HG03066 (cell line): Measurements from ENCODE around the gene FOXJ1.

ENCODE experiments used
- ATAC-seq: cut with Tn5 transposase; IDR thresholded peaks from one replicate; pipeline ENCODE4 v1.9.1; 2021; ENCODE audit warnings: low read depth; ENCODE audit not compliant: unreplicated experiment

The FOXJ1 gene

DNA sequence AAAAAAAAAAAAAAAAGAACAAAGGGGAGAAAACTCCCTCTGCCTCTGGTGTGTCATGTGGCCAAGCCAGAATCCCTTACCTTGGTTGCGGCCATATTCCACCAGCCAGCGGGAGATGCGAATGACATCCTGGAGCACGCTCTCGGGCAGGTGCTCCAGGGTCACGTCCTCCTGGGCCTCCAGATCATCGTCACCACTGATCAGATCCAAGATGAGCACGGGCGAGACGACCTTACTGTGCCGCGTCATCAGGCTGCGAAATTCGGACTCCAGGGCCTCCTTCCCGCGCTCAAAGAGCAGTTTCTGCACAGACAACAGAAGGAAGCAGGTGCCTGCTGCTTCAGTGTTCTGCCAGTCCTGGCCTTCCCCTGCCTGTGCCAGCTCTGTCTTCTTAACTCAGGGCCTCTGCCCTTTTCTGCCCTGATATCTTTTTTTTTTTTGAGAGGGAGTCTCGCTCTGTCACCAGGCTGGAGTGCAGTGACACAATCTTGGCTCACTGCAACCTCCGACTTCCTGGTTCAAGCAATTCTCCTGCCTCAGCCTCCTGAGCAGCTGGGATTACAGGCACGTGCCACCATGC is 43.2 kb downstream of the FOXJ1 start:
- no peak for ATAC-seq

- ATAC-seq = no peak
Measured at GRCh38 chr17:76095943-76096342, 45.1 kb downstream of the FOXJ1 start.

DNA sequence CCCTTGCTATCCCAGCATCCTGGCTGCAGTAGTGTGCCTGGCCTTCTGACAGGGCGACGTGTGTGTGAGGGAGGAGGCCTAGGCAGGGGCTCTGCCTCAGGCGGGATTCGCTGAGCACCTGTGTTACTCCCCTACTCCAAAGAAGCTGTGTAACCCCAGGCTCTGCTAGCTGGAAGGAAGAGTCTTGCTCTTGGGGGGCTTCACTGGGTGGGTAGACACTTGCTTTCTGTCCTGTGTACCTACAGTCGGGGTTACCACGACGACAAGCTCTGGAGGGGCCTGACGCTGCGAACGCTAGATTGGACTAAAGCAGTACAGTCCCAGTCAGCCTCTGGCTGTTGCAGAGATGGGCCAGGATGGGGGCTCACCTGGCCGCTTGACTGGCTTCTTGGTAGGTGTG is 47.0 kb downstream of the FOXJ1 start:
- ATAC-seq = no peak

DNA sequence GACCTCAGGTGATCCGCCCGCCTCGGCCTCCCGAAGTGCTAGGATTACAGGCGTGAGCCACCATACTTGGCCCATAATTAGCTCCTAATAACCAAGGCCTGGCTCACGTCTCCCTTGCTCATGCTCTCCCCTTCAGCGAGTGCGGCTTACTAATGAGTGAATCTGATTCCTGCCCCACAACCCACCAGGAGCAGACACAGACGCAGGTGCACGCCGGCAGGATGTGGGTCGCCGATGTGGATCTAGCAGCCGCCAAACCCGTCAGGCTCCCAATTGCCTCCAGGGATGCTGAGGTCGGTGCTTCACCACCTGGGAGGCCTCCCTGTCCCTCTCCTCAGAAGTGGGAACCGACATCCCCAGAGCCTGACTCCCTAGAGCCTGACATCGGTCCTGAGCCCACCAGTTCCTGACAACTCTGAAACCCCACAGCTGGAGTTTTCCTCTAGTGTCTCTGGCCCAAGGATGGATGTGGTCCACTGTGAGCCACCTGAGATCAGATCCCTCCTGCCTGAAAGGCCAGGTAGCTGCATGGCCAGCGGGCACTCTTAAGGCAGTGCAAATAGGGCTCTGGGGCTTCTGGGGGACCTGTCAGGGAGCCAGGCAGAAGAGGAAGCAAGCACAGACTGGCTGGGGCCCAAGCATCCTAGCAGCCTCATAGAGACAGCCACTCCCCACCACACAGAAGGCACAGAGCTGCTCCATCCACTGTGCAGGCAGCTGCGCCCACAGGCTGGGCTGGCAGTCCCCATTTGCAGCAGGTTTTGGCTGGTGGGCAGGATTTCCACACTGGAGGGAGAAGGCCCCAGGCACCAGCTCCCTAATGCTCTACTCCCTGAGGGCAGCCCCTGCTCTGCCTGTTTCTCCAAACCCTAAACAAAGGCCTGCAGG is 48.3 kb downstream of the FOXJ1 start:
- ATAC-seq = no peak

GRCh38 chr17:76091526-76092286 is 49.3 kb downstream of the FOXJ1 start:
- no peak for ATAC-seq

DNA sequence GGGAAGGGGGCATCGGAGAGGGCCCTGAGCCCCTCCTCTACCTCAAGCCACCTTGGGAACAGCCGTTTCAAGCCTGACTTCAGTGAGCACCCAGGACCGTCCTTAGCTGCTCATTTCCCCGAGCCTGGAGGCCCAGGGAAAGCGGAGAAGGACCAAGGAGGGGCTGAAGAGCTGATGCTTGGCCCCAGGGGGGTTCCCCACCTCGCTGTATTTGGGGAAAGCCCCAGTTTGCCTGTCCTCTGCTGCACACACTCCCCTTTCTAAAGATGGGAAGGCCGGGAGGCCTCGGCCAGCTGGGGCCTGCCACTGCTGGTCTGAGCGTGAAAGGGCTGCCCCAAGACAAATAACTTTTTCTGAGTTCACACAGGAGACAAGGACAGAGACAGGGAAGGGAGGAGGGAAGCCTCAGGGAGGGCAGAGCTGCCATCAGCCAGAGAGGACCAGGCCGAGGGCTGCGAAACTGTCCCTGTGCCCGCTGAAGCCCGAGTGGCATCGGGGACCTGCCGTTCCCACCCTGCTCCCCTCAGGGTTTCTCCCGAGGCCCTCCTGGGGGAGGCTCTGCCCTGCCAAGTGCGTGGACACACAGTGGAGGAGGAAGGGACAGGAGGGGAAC is 50.4 kb downstream of the FOXJ1 start:
- ATAC-seq = no peak

DNA sequence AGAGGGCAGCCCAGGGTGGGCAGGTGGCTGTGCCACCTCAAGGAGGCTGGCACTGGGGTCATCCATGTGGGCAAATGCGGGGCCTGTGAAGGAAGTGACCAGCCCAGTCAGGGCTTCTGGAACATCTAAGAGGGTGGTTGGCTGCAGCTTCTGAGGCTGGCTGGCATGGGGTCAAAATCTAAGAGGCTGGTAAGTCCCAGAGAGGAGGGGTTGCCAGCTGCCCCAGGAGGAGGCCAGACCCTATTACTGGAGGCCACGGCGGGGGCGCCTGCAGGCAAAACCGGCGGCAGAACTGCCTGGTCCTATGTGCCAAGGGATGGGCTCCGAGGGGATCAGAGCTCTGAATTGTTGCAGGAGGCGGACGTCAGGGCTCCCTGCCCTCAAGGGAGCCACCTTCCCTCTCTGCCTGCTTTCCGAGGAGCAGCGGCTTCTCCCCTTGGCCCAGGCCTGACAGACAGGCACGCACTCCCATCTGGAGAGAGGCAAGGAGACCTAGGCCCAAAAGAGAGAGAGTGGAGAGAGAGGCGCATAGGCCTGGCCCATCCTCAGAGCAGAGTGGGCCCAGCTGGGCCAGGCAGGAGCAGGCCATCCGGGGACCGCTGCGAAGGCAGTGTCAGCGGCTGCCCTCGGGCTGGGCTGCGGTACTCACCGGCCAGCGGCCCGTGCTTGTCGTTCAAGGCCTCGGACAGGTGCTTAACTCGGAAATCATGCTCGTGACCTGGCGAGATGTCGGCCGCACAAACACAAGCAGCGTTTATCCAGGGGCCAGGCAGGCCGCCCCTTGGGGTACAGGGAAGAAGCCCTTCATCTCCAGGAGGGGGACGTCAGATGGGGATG is 51.1 kb downstream of the FOXJ1 start:
- ATAC-seq = no peak

DNA sequence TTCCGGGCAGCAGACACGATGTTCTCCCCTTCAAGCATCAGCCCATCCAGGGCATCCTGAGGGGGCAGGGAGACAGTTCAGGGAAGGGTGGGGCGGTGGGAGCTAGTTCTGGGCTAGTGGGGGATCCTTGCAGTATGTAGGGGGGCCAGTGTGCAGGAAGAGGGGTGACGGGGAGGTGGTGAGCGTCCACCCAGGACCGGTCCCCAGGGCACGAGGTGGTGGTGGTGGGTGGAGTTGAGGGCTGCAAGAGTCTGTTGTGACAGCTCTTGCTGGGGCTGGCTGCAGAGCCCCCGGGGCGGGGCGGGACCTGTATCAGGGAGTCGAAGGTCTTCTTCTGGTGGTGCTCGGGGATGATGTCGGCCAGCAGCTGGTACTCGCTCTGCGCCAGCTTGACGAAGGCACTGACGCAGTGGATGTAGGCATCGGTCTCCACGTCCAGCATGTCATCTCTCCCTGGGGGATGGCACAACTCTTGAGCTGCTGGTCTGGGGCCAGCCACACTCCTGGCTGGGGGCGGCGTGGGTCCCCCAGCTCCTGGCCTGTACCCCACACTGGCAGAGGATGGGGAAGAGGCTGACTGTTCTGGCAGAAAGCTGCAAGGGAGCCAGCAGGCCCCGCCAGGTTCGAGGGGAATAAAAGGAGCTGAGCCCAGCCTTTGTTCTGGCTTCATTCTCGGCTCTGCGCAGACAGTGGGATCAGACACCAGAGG is 52.0 kb downstream of the FOXJ1 start:
- no peak for ATAC-seq

DNA sequence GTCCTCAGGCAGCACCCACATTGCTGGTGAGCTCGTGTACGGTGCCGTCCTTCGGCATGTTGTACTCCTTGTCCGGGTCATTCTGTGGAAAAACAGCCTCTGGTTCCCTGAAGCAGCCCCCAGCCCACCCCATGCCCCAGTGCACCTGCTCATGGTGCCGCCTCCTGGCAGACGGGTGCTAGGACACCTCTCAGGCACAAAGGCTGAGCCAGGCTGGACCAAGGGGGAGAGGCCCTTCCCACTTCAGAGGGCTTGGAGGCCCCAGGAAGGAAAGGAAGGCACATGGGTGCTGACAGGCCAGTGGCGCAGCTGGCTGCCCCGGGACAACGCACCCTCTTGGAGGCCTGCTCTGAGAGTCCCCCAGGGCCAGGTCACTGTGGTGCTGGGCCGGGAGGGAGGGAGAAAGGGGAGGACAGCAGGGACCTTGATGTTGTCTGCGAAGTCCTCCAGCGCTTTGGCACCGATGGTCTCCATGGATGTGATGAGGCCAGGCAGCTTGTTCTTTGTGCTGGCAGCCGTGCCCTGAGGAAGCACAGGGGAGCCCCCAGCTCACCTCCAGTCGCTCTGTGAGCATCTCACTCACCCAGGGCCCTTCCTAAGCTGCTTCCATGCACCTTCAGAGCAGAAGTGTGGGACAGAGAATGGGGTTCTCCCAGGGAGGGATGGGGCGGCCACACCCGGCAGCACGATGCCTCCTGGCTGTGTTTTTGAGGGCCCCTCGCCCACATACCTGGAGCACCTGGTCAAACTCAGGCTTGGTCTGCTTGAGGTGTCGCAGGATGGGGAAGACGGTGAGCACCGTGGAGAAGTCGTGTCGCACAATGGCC is 52.8 kb downstream of the FOXJ1 start:
- ATAC-seq = no peak

- no peak for ATAC-seq
Measured at GRCh38 chr17:76087531-76087930, 53.5 kb downstream of the FOXJ1 start.

GRCh38 chr17:76086384-76086783 is 54.7 kb downstream of the FOXJ1 start:
- no peak for ATAC-seq
